Spinal cord (tissue), 10 donors: ENCODE measurements around the gene ADGRG1. TPM values are rescaled to one million over a fixed set of nuclear protein-coding genes. Genes with fewer than 3 reads are reported as not detected.

Source experiments
- DNase-seq, 6 donors: peaks; one replicate each; pipeline versions ENCODE4 v3.0.0 to v3.0.0-alpha.2; 2013 to 2015; ENCODE audit warnings: low spot score in 6 of 6, low read depth in 4 of 6
- H3K27ac ChIP-seq: one replicate; pipeline ENCODE4 v1.5.1; 2013; ENCODE audit warnings: low read depth, low read length, control low read depth
- H3K27me3 ChIP-seq: one replicate; pipeline ENCODE4 v1.6.1; 2013; ENCODE audit warnings: low read length; ENCODE audit not compliant: control insufficient read depth, insufficient read depth
- H3K36me3 ChIP-seq: one replicate; pipeline ENCODE4 v1.6.1; 2013; ENCODE audit warnings: low read length; ENCODE audit not compliant: control insufficient read depth, insufficient read depth
- H3K4me1 ChIP-seq: one replicate; pipeline ENCODE4 v1.6.1; 2013; ENCODE audit warnings: low read length; ENCODE audit not compliant: control insufficient read depth, insufficient read depth
- H3K4me3 ChIP-seq: one replicate; pipeline ENCODE4 v1.5.1; 2013; ENCODE audit warnings: low read depth, low read length, control low read depth
- H3K9me3 ChIP-seq: one replicate; pipeline ENCODE4 v1.6.1; 2013; ENCODE audit warnings: low read length; ENCODE audit not compliant: control insufficient read depth, insufficient read depth
- WGBS: methylation state at CpG from one replicate; pipeline ENCODE4 v1.1.5; 2013; ENCODE audit warnings: missing lambda C conversion rate; ENCODE audit not compliant: insufficient coverage; 5-methylcytosine and 5-hydroxymethylcytosine counted together
- polyA plus RNA-seq, 2 donors: library from polyadenylated mRNA; unstranded; fragments of 120-200 nt; gene quantifications; one replicate each; pipeline ENCODE4 v1.2.1, GENCODE V29; 2013; ENCODE audit not compliant: insufficient read length in 2 of 2
- total RNA-seq, 2 donors: library from RNA; depleted of rRNA in 1 of 2; stranded (reverse); fragments of 120-200 nt in 1 of 2; fragments of >200 nt in 1 of 2; gene quantifications; one replicate each; pipeline versions ENCODE4 v1.2.3 to v1.2.4, GENCODE V29; 2013 to 2014
- donor health status: healthy.

The ADGRG1 gene
- total and polyA plus RNA-seq, 4 donors: 30.1 to 367 (median 189) TPM

- no peak overlapping the region for H3K4me3 ChIP-seq
- H3K27ac ChIP-seq: peak overlapping the region; percentile 0
- 43% methylated on average over 15 of the region's 24 CpGs for whole genome bisulfite sequencing
- no peak for DNase-seq
- peaks cover 84% of the 10 kb centered on the region for H3K36me3 ChIP-seq
- H3K9me3 ChIP-seq: no peaks in the 10 kb centered on the region
- peaks cover 83% of the 10 kb centered on the region for H3K4me1 ChIP-seq
- H3K27me3 ChIP-seq: no peaks in the 10 kb centered on the region
Measured at GRCh38 chr16:57645691-57646387, 17.4 kb downstream of the ADGRG1 start.

GRCh38 chr16:57646388-57647039, 18.1 kb downstream of the ADGRG1 start:
- Histone ChIP-seq H3K4me1 (peaks cover 83% of the 10 kb centered on the region), H3K4me3 (no peak overlapping the region), H3K36me3 (peaks cover 85% of the 10 kb centered on the region), H3K27ac (peak overlapping the region; percentile 37), H3K9me3 (no peaks in the 10 kb centered on the region), H3K27me3 (no peaks in the 10 kb centered on the region)
- WGBS: 69% methylated on average over 4 of the region's 14 CpGs
- DNase-seq: no peak

DNA sequence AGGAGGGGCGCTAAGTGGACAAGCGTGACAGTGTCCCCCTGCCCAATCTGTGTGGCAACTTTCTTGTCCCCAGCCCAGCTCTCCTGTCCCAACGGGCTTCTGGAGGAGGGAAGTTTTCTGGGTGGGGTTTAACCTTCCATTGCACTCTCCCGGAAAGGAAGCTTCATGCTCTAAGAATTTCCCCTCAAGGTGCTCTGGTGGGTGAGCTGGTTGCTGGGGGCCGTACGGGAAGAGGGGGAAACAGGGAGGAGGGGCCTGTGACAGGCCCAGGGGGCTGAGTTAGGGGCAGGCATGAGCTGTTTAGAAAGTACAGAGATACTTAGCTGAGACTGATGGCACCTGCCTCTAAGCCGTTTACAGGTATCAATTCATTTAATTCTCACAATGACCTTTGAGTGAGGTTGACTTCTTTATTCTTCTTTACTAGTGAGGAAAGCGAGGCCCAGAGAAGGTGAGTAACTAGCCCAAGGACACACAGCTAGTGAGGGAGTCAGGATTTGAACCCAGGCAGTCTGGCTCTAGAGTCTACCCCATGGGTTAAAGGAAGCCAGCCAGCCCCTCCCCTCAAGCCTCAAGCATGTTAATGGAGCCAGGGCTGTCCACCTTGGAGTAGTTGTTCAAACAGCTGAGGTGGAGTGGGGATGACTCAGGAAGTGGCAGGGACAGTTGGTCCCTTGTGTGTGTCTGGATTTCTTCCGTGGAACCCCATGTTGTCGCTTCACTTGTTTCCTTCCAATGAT, 18.9 kb downstream of the ADGRG1 start:
- Histone ChIP-seq H3K36me3 (peaks cover 86% of the 10 kb centered on the region), H3K27ac (peak overlapping the region; percentile 13)

GRCh38 chr16:57648125-57648524, 19.7 kb downstream of the ADGRG1 start:
- WGBS: 91% methylated on average over 3 of the region's 5 CpGs
- Histone ChIP-seq H3K4me3 (no peak overlapping the region), H3K36me3 (peaks cover 93% of the 10 kb centered on the region), H3K9me3 (no peaks in the 10 kb centered on the region), H3K27ac (no peak overlapping the region), H3K4me1 (peaks cover 78% of the 10 kb centered on the region), H3K27me3 (no peaks in the 10 kb centered on the region)
- DNase-seq: no peak

More for the DNA sequence above, 18.9 kb downstream of the ADGRG1 start:
- no peaks in the 10 kb centered on the region for H3K27me3 ChIP-seq
- no peaks in the 10 kb centered on the region for H3K9me3 ChIP-seq
- no peak overlapping the region for H3K4me3 ChIP-seq
- DNase-seq: no peak
- H3K4me1 ChIP-seq: peaks cover 78% of the 10 kb centered on the region
- 52% methylated on average over 4 of the region's 10 CpGs for WGBS

DNA sequence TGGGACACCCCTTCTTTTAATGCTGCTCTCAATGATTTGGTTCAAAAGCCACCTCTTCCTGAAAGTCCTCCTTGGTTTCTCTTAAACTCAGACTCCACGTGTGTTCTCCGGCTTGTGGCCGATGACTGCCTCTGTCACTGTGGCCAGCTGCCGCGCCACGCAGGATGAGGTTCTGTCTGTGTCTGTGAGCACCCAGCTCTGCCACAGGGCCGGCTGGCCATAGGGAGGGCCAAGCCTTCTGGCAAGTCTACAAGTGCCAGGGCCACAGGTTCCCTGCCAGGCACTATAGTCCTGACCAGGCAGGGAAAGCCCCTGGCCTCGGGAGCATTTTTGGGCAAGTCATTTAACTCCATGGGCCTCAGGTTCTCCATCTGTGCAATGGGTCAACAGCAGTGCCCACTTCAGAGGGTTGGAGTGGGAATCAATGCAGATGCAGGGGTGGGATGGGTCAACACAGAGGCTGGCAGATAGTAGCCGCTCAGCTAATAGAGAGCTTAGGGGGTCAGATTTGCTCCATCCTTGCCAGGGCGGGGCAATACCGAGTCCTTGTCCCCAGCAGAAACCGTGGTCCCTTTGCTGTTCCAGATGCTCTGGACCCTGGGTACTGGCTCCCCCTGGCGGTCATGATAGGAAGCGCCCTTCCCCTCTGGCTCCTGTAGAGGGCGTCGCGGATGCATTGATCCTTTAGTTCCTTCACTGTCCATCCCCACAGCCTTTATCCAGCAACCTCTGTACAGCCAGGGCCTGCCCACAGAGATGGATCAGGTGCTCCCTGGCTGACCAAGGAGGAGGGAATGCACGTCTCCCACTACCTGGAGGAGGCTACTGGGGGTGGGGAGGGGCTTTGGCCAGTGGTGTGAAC, 20.4 kb downstream of the ADGRG1 start:
- Histone ChIP-seq H3K36me3 (peaks cover 95% of the 10 kb centered on the region), H3K27me3 (no peaks in the 10 kb centered on the region), H3K4me3 (no peak overlapping the region), H3K9me3 (no peaks in the 10 kb centered on the region), H3K4me1 (peaks cover 78% of the 10 kb centered on the region), H3K27ac (no peak overlapping the region)
- 54% methylated on average over 15 of the region's 18 CpGs for WGBS
- DNase-seq: peak in 3 of 6 donors; percentile 51 to 84 (median 81)

- no peak overlapping the region for H3K4me3 ChIP-seq
- no peak for DNase-seq
- H3K27me3 ChIP-seq: no peaks in the 10 kb centered on the region
- H3K9me3 ChIP-seq: no peaks in the 10 kb centered on the region
- H3K4me1 ChIP-seq: peaks cover 76% of the 10 kb centered on the region
- WGBS: 77% methylated on average over 5 of the region's 6 CpGs
- no peak overlapping the region for H3K27ac ChIP-seq
- H3K36me3 ChIP-seq: peaks cover 95% of the 10 kb centered on the region
Measured at GRCh38 chr16:57649443-57649751, 21.0 kb downstream of the ADGRG1 start.

- Histone ChIP-seq H3K27me3 (no peaks in the 10 kb centered on the region), H3K36me3 (peaks cover 95% of the 10 kb centered on the region), H3K4me3 (no peak overlapping the region), H3K4me1 (peaks cover 71% of the 10 kb centered on the region), H3K9me3 (no peaks in the 10 kb centered on the region), H3K27ac (no peak overlapping the region)
- no peak for DNase-seq
- WGBS: 92% methylated on average over 6 of the region's 7 CpGs
Measured at GRCh38 chr16:57649846-57650245, 21.4 kb downstream of the ADGRG1 start.

- WGBS: 85% methylated on average over 8 of the region's 10 CpGs
- Histone ChIP-seq H3K4me3 (no peak overlapping the region), H3K9me3 (no peaks in the 10 kb centered on the region), H3K27me3 (no peaks in the 10 kb centered on the region), H3K36me3 (peaks cover 95% of the 10 kb centered on the region), H3K4me1 (peaks cover 53% of the 10 kb centered on the region), H3K27ac (no peak overlapping the region)
- no peak for DNase-seq
Measured at GRCh38 chr16:57651344-57652333, 23.2 kb downstream of the ADGRG1 start.
